Hematopoietic multipotent progenitor cell treated with erythropoietin and hydrocortisone succinate and interleukin-3 and kit ligand, for 17 days (in vitro differentiated cells): ENCODE results near the gene CSK.
A peak's percentile ranks its signal among the peaks of the same experiment; 100 is the strongest.

Experiments
- DNase-seq: peaks from one replicate; pipeline ENCODE4 v3.0.0-alpha.2; 2015; ENCODE audit warnings: low spot score

CSK gene

DNA sequence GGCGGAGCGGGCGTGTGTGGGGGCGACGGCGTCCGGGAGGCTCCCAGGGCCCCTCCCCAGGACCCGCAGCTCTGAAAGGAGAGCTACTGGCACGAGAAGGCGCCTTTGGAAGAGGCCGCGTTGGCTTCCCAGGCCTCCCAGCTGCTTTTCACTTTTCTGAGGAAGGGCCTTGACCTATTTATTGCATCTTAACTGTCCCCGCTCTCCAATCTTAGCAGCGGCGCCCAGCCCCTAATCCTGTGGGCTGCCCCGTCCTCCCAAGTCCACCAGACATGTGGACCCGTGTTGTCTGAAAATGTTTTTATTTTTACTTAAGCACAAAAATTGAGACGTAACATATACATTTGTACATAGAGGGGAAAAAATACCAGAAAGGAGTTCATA is 61.6 kb downstream of the CSK start:
- no peak for DNase-seq

DNA sequence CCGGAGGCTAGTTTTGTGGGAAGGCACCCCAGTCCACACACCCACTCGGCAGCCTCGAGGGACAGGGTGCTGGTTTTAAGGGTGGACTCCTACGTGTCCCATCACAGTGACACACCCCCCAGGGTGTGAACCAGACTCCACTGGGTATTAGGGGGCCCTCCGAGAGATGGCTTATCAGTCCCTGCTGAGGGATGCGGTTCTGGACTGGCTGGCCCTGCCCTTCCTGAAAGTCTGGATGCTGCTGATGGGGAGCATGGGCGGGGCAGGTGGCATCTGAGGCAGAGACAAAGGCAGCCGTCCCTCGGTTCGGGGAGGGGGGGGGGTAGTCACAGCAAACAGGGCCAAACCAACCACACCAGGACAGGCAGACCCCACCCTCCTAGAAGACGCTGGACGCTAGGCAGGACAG is 62.0 kb downstream of the CSK start:
- peak; percentile 69 for DNase-seq

DNA sequence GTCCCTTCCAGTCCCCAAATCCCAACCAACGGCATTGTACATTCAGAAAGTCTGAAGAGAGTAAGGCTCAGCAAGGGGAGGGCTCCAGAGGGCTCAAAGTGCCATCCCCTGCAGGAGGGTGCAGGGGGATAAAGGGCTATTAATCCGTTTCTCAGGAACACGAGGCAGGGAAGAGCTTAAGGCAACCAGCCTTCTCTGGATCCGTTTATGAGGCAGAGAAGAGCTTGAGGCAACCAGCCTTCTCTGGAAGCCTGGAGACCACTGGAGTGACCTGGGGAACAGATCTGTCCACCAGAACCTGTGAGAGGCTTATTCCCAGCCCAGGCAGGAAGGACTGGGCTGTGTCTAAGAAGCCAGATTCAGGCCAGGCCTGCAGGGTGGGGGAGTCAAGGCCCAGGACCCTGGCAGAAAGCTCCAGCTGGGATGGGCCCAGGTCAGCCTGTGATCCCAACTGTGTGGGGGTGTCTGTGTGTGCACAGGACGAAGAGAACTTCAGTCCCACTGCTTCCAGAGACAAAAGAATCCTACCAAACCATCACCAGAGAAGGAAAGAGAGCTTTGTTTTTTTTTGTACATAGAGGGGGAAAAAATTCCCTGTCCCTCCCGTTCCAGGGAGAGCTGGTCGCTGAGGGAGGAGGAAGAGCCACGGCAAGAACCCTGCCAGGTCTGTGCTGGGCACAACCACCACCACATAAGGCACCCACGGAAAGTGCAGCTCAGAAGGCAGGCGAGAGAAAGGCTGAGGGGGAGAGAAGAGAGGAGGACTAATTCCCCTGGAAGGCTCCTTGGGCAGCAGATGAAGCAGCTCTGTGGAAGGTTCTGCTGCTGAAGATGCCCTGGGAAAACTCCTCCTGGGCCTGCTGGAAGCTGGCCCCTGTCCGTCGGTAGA is 62.7 kb downstream of the CSK start:
- DNase-seq: no peak

DNA sequence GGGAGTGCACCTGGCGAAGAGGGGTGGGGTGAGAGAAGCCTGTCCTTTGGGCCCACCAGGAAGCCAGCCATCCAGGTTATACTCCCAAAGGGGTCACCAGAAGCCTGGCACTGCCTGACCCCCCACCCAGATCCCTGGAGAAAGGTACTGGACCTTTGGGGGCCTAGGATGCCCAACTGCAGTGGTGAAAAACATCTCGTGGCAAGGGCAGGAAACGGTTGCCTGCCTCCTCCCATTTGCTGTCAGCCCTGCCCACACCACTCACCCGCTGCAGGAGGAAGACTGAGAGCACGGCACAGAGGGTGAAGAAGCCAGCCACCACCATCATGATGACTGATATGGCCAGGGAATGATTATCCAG is 63.3 kb downstream of the CSK start:
- no peak for DNase-seq

DNA sequence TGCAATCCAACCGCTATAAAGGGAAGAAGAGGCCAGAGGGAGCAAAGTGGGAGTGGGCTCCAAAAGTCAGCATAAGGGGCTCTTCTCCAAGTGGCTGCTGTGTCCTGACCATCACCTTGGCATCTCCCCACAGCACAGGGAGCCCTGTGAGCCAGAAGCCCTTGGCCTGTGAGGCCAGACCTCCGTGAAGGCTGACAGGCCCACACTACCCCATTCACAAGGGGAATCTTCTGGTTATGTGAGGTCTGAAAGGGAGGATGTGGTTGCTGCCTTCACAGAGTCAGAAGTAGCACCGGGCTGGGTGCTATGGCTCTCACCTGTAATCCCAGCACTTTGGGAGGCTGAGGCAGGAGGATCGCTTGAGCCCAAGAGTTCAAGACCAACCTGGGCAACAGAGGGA is 63.7 kb downstream of the CSK start:
- DNase-seq: no peak

DNA sequence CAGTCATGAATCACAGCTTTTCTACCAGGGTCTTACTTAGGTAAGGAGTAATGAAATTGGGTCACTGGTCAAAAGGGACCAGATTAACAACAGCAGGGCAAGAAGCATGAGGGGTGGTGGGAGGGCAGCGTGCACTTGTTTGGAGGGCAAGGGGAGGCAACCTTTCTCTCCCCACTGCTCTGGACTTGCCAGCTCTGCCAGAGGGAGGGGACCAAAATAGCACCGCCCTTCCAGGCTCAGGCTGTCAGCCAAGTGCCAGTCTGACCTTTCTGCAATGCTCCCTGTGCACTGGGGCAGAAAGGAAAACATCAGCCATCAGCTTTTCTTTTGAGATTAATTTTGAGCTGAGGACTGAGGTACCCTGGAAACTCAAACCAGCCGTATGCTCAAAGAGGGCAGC is 65.6 kb downstream of the CSK start:
- DNase-seq: no peak

DNA sequence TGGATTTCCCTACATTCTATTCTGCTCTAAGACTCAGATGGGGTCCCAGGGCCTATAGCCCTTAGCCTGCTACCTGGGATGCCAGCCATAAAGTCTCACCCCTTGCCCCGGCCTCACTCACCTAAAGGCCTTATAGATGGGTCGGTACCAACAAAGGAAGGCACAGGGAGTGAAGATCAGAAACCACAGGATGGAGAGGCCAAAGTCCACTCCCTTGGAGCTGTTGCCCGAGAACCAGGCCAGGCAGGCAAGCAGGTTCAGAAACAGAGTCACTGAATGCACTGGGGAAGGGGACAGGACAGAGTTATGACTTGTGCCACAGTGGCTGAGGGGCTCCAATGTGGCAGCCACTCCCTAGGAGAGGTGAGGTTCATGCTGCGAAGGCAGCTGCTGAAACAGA is 68.5 kb downstream of the CSK start:
- no peak for DNase-seq

DNA sequence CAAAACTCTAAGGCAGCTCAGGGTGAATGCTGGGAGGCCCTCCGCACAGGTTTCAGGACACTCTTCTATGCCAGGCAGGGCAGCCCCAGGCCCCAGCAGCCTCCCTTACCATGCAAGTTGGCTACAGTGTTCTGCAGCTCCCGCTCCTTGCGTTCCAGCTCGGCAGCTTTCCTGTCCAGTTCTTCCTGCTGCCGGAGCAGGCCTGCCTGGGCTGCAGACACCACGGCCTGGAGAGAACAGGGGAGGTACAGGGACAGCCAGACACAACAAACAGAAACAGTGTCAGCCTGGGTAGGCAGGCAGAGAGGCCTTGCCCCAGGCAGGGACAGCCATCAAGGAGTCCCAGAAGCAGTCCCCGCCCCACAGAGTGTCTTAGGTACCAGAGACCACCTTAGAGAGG is 70.1 kb downstream of the CSK start:
- no peak for DNase-seq
